SU-DHL-6 (cell line): ENCODE measurements around the gene EIF2AK2.

Source experiments
- H2AFZ ChIP-seq: fragments of 200-600 bp; sonication (generic); 2 replicates; pipeline ENCODE4 v1.6.1; 2014; ENCODE audit warnings: low read depth, mild to moderate bottlenecking, moderate library complexity, mixed read lengths, antibody characterized with exemption, low read length; ENCODE audit not compliant: severe bottlenecking
- H3F3A ChIP-seq: fragments of 200-600 bp; shearing (Covaris generic); 2 replicates; pipeline ENCODE4 v1.6.0; 2016; ENCODE audit warnings: antibody characterized with exemption, mild to moderate bottlenecking; ENCODE audit not compliant: insufficient read depth
- H3K27ac ChIP-seq: fragments of 200-600 bp; sonication (generic); 2 replicates; pipeline ENCODE4 v1.5.1; 2016; ENCODE audit warnings: low read depth, mild to moderate bottlenecking, low read length, moderate library complexity, mixed read lengths
- H3K27me3 ChIP-seq: fragments of 200-600 bp; sonication (generic), shearing (Covaris generic); 2 replicates; pipeline ENCODE4 v1.6.0; 2014; ENCODE audit warnings: mild to moderate bottlenecking, low read length
- H3K36me3 ChIP-seq: fragments of 200-600 bp; sonication (generic); 2 replicates; pipeline ENCODE4 v1.6.1; 2014; ENCODE audit warnings: mild to moderate bottlenecking, low read length, mixed read lengths
- H3K4me2 ChIP-seq: fragments of 300-600, 200-600 bp; shearing (Covaris generic), sonication (generic); 2 replicates; pipeline ENCODE4 v1.6.0; 2014; ENCODE audit warnings: low read length, low read depth, mild to moderate bottlenecking; ENCODE audit not compliant: poor library complexity, severe bottlenecking
- H3K4me3 ChIP-seq: fragments of 200-600 bp; sonication (generic); 2 replicates; pipeline ENCODE4 v1.5.1; 2014; ENCODE audit warnings: antibody characterized with exemption, low read length, mild to moderate bottlenecking, mixed read lengths; ENCODE audit not compliant: insufficient read depth, poor library complexity, severe bottlenecking
- H3K79me2 ChIP-seq: fragments of 200-600 bp; sonication (generic); 2 replicates; pipeline ENCODE4 v1.6.1; 2014; ENCODE audit warnings: mild to moderate bottlenecking, low read length, moderate library complexity; ENCODE audit not compliant: insufficient read depth
- H3K9ac ChIP-seq: fragments of 200-600 bp; sonication (generic); 2 replicates; pipeline ENCODE4 v1.7.0; 2014; ENCODE audit warnings: mild to moderate bottlenecking, low read length
- H3K9me2 ChIP-seq: fragments of 200-600 bp; sonication (generic); replicated peaks from 2 replicates; pipeline ENCODE4 v1.6.1; 2014; ENCODE audit warnings: low read length; ENCODE audit not compliant: insufficient read depth
- H3K9me3 ChIP-seq: fragments of 200-600 bp; sonication (generic); 2 replicates; pipeline ENCODE4 v1.6.1; 2014; ENCODE audit warnings: low read length, mixed read lengths; ENCODE audit not compliant: insufficient read depth
- H4K20me1 ChIP-seq: fragments of 200-600 bp; sonication (generic); 2 replicates; pipeline ENCODE4 v1.6.1; 2014; ENCODE audit warnings: low read depth, mild to moderate bottlenecking, antibody characterized with exemption, low read length, moderate library complexity, mixed read lengths
- EZH2phosphoT487 ChIP-seq: fragments of 200-600 bp; sonication (generic), shearing (Covaris generic); conservative IDR thresholded peaks from 2 replicates; pipeline ENCODE4 v1.6.1; 2018; ENCODE audit warnings: mild to moderate bottlenecking, antibody characterized with exemption, low read length, moderate library complexity, mixed read lengths
- TF ChIP-seq, protein P1 (sequence below): fragments of 200-600 bp; sonication (generic); IDR thresholded peaks from one replicate; pipeline ENCODE4 v1.5.1; 2017; ENCODE audit warnings: antibody characterized with exemption, mild to moderate bottlenecking, low read length, moderate library complexity; ENCODE audit not compliant: insufficient read depth, poor library complexity, severe bottlenecking

The EIF2AK2 gene

DNA sequence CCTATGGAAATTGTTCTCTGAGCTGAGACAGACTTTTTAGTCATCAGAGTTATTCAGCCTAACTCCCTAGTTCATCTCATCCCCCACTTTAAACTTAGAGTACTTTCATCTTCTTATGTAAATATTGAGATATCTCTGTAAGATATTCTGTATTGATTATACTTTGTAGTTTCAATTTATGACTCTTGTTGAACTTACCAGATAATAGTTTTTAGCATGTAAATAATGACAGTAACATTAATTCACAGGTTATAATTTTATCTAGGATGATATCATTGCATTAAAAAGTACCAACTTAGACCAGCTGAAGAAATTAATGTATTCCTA is 14.8 kb upstream of the EIF2AK2 start:
- no peak overlapping the region for H3K27ac ChIP-seq
- H3K9me3 ChIP-seq, result no peaks in the 10 kb centered on the region
- no peak overlapping the region for H2AFZ ChIP-seq
- TF ChIP-seq EZH2phosphoT487, result no peak
- TF ChIP-seq, protein P1, sequence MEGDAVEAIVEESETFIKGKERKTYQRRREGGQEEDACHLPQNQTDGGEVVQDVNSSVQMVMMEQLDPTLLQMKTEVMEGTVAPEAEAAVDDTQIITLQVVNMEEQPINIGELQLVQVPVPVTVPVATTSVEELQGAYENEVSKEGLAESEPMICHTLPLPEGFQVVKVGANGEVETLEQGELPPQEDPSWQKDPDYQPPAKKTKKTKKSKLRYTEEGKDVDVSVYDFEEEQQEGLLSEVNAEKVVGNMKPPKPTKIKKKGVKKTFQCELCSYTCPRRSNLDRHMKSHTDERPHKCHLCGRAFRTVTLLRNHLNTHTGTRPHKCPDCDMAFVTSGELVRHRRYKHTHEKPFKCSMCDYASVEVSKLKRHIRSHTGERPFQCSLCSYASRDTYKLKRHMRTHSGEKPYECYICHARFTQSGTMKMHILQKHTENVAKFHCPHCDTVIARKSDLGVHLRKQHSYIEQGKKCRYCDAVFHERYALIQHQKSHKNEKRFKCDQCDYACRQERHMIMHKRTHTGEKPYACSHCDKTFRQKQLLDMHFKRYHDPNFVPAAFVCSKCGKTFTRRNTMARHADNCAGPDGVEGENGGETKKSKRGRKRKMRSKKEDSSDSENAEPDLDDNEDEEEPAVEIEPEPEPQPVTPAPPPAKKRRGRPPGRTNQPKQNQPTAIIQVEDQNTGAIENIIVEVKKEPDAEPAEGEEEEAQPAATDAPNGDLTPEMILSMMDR, result no peak
- no peaks in the 10 kb centered on the region for H3K79me2 ChIP-seq
- H3F3A ChIP-seq, result no peaks in the 10 kb centered on the region
- no peak overlapping the region for H3K4me3 ChIP-seq
- H3K27me3 ChIP-seq, result no peaks in the 10 kb centered on the region
- no peaks in the 10 kb centered on the region for H3K9me2 ChIP-seq
- no peak overlapping the region for H3K4me2 ChIP-seq
- no peaks in the 10 kb centered on the region for H3K36me3 ChIP-seq
- H4K20me1 ChIP-seq, result no peaks in the 10 kb centered on the region
- H3K9ac ChIP-seq, result no peak overlapping the region

DNA sequence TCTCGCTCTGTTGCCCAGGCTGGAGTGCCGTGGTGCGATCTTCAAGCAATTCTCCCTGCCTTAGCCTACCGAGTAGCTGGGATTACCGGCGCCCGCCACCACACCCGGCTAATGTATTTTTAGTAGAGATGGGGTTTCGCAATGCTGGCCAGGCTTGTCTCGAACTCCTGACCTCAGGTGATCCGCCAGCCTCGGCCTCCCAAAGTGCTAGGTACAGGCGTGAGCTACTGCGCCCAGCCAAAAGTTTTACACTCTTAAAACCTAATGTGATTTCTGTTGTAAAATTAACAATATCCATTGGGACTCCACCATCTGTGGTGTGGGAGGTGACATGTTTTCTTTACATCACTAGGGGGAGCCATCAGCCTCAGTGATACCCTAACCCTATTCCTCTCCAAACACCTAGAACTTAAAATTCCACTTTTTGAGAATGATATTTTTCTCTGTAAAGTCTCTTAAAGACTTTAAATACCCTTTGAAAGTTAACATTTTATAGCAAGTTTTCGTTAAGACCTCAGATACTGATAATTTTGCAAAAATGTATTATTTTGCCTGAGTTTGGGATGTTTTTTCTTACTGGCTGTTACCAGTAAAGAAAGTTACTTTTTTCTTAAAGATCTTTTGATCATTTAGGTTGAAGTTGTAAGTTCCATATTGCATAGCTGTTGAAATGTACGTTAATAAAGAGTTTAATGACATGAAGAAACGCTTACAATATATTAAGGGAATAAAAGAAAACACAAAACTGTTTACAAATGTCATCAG is 11.6 kb upstream of the EIF2AK2 start:
- no peak for TF ChIP-seq EZH2phosphoT487
- TF ChIP-seq, protein P1, result peak; percentile 66
- Histone ChIP-seq H3K4me2 (no peak overlapping the region), H3K9ac (no peak overlapping the region), H3K27ac (no peak overlapping the region), H3K36me3 (peaks cover 3% of the 10 kb centered on the region; the same call in 1 of the 2 replicates), H3F3A (no peaks in the 10 kb centered on the region), H4K20me1 (no peaks in the 10 kb centered on the region), H2AFZ (no peak overlapping the region), H3K4me3 (no peak overlapping the region), H3K79me2 (no peaks in the 10 kb centered on the region), H3K27me3 (no peaks in the 10 kb centered on the region), H3K9me2 (no peaks in the 10 kb centered on the region), H3K9me3 (peaks cover 14% of the 10 kb centered on the region; the same call in 1 of the 2 replicates)

GRCh38 chr2:37167636-37168180 is 10.9 kb upstream of the EIF2AK2 start:
- H3F3A ChIP-seq, result no peaks in the 10 kb centered on the region
- H3K79me2 ChIP-seq, result no peaks in the 10 kb centered on the region
- no peak overlapping the region for H3K4me2 ChIP-seq
- H3K4me3 ChIP-seq, result no peak overlapping the region
- no peaks in the 10 kb centered on the region for H3K27me3 ChIP-seq
- no peak overlapping the region for H3K9ac ChIP-seq
- H2AFZ ChIP-seq, result no peak overlapping the region
- peaks cover 3% of the 10 kb centered on the region; the same call in 1 of the 2 replicates for H3K36me3 ChIP-seq
- no peak overlapping the region for H3K27ac ChIP-seq
- no peaks in the 10 kb centered on the region for H4K20me1 ChIP-seq
- peaks cover 14% of the 10 kb centered on the region; the same call in 1 of the 2 replicates for H3K9me3 ChIP-seq
- no peak for TF ChIP-seq EZH2phosphoT487
- TF ChIP-seq, protein P1, result no peak
- no peaks in the 10 kb centered on the region for H3K9me2 ChIP-seq
